Fibroblast of lung (primary cell): ENCODE data around the gene HSH2D. TPM values are rescaled to one million over a fixed set of nuclear protein-coding genes. Genes with fewer than 3 reads are reported as not detected.

ENCODE experiments used
- DNase-seq, 2 donors: peaks; one replicate each; pipeline versions ENCODE4 v3.0.0 to v3.0.0-alpha.2; 2010; ENCODE audit warnings: low read depth in 2 of 2
- H2AFZ ChIP-seq: 2 replicates; pipeline ENCODE4 v1.5.1; 2012; ENCODE audit warnings: low read length, control low read depth, inconsistent platforms
- H3K27ac ChIP-seq: 2 replicates; pipeline ENCODE4 v1.5.1; 2011; ENCODE audit warnings: low read length, control low read depth; ENCODE audit not compliant: insufficient read depth
- H3K27me3 ChIP-seq: 2 replicates; pipeline ENCODE4 v1.5.1; 2011; ENCODE audit warnings: mild to moderate bottlenecking, low read length; ENCODE audit not compliant: control insufficient read depth, insufficient read depth
- H3K36me3 ChIP-seq: 2 replicates; pipeline ENCODE4 v1.5.1; 2011; ENCODE audit warnings: low read length; ENCODE audit not compliant: control insufficient read depth, insufficient read depth
- H3K4me1 ChIP-seq: 2 replicates; pipeline ENCODE4 v1.5.1; 2011; ENCODE audit warnings: low read length; ENCODE audit not compliant: control insufficient read depth, insufficient read depth; ENCODE audit errors: extremely low read depth
- H3K4me2 ChIP-seq: 2 replicates; pipeline ENCODE4 v1.5.1; 2011; ENCODE audit warnings: low read length, control low read depth; ENCODE audit not compliant: insufficient read depth; ENCODE audit errors: extremely low read depth
- H3K4me3 ChIP-seq, 4 experiments: fragments of 200-600 bp in 1 of 4; sonication (generic) in 1 of 4; replicated peaks in 1 of 4; 2 replicates each; pipeline ENCODE4 v1.5.1; 2011 to 2016; ENCODE audit warnings: low read length in 4 of 4, low read depth in 3 of 4, mild to moderate bottlenecking in 3 of 4, control low read depth in 2 of 4, inconsistent platforms in 1 of 4, mixed read lengths in 1 of 4; ENCODE audit not compliant: insufficient read depth in 1 of 4; ENCODE audit errors: control extremely low read depth in 1 of 4
- H3K79me2 ChIP-seq: 2 replicates; pipeline ENCODE4 v1.5.1; 2012; ENCODE audit warnings: mild to moderate bottlenecking, low read length, inconsistent platforms; ENCODE audit not compliant: control insufficient read depth, insufficient read depth
- H3K9ac ChIP-seq: 2 replicates; pipeline ENCODE4 v1.5.1; 2011; ENCODE audit warnings: mild to moderate bottlenecking, low read length, control low read depth; ENCODE audit not compliant: insufficient read depth
- H3K9me3 ChIP-seq: 2 replicates; pipeline ENCODE4 v1.5.1; 2012; ENCODE audit warnings: low read depth, low read length; ENCODE audit not compliant: control insufficient read depth, insufficient read depth
- H4K20me1 ChIP-seq: 2 replicates; pipeline ENCODE4 v1.5.1; 2011; ENCODE audit warnings: low read length; ENCODE audit not compliant: control insufficient read depth, insufficient read depth; ENCODE audit errors: extremely low read depth
- CTCF ChIP-seq, 2 donors: IDR thresholded peaks in 1 of 2; conservative IDR thresholded peaks in 1 of 2; 1 replicate in 1 of 2; 2 replicates in 1 of 2; pipeline ENCODE4 v1.5.1; 2011 to 2012; ENCODE audit warnings: low read length in 2 of 2, control low read depth in 1 of 2, inconsistent platforms in 1 of 2, low read depth in 1 of 2, mild to moderate bottlenecking in 1 of 2
- EZH2 ChIP-seq: IDR thresholded peaks from 2 replicates; pipeline ENCODE4 v1.5.1; 2012; ENCODE audit warnings: low read length, control low read depth, mild to moderate bottlenecking; ENCODE audit errors: missing control alignments
- polyA plus RNA-seq, 2 donors: library from polyadenylated mRNA; depleted of rRNA in 1 of 2; stranded (reverse) in 1 of 2; unstranded in 1 of 2; fragments of >200 nt; gene quantifications; 2 replicates each; pipeline ENCODE4 v1.2.1, GENCODE V29; 2011 to 2012; ENCODE audit warnings: missing spikeins in 1 of 2
- total RNA-seq: library from RNA; depleted of rRNA; stranded (reverse); fragments of >200 nt; gene quantifications from 2 replicates; pipeline ENCODE4 v1.2.1, GENCODE V29; 2014

HSH2D gene
- total and polyA plus RNA-seq, 2 donors (not counting 1 experiment from before 2014, with no cell fraction given), result not detected

GRCh38 chr19:16199275-16199932, 55.9 kb downstream of the HSH2D start:
- DNase-seq, result no peak
- no peak overlapping the region for H2AFZ ChIP-seq
- H3K27ac ChIP-seq, result peak overlapping the region; percentile 28
- H3K9me3 ChIP-seq, result no peaks in the 10 kb centered on the region
- no peak overlapping the region for H3K9ac ChIP-seq
- H3K36me3 ChIP-seq, result peaks cover 26% of the 10 kb centered on the region
- H3K4me3 ChIP-seq, result peak overlapping the region in 3 of 4 experiments; percentile 81 to 100 (median 98)
- TF ChIP-seq CTCF (conservative IDR thresholded peaks at IDR 0.05 in 1 of 2, IDR thresholded peaks at IDR 0.05 in 1 of 2; ENCODE audit: low read depth in 1 of 2, low read length in 2 of 2) (no peak), EZH2 (no peak)
- H3K4me2 ChIP-seq, result peak overlapping the region; percentile 100
- no peaks in the 10 kb centered on the region for H4K20me1 ChIP-seq
- no peaks in the 10 kb centered on the region for H3K27me3 ChIP-seq
- peaks cover 61% of the 10 kb centered on the region for H3K79me2 ChIP-seq
- H3K4me1 ChIP-seq, result peaks cover 28% of the 10 kb centered on the region

- H2AFZ ChIP-seq, result no peak overlapping the region
- peak overlapping the region; percentile 45 for H3K4me2 ChIP-seq
- H3K9me3 ChIP-seq, result no peaks in the 10 kb centered on the region
- TF ChIP-seq EZH2 (no peak), CTCF (conservative IDR thresholded peaks at IDR 0.05 in 1 of 2, IDR thresholded peaks at IDR 0.05 in 1 of 2; ENCODE audit: low read depth in 1 of 2, low read length in 2 of 2) (peak; percentile 2 to 10)
- peak overlapping the region; percentile 32 for H3K27ac ChIP-seq
- peak in 1 of 2 donors; percentile 31 for DNase-seq
- no peaks in the 10 kb centered on the region for H3K27me3 ChIP-seq
- peaks cover 28% of the 10 kb centered on the region for H3K36me3 ChIP-seq
- no peak overlapping the region for H3K9ac ChIP-seq
- H3K4me1 ChIP-seq, result peaks cover 28% of the 10 kb centered on the region
- H3K79me2 ChIP-seq, result peaks cover 61% of the 10 kb centered on the region
- no peaks in the 10 kb centered on the region for H4K20me1 ChIP-seq
- H3K4me3 ChIP-seq, result peak overlapping the region in 1 of 4 experiments; percentile 14
Observed at GRCh38 chr19:16200038-16201010, 56.8 kb downstream of the HSH2D start.

- TF ChIP-seq EZH2 (no peak), CTCF (conservative IDR thresholded peaks at IDR 0.05 in 1 of 2, IDR thresholded peaks at IDR 0.05 in 1 of 2; ENCODE audit: low read depth in 1 of 2, low read length in 2 of 2) (no peak)
- peaks cover 63% of the 10 kb centered on the region for H3K79me2 ChIP-seq
- no peak overlapping the region for H3K4me2 ChIP-seq
- no peak for DNase-seq
- no peaks in the 10 kb centered on the region for H4K20me1 ChIP-seq
- H3K27me3 ChIP-seq, result no peaks in the 10 kb centered on the region
- H3K4me1 ChIP-seq, result peaks cover 25% of the 10 kb centered on the region
- peaks cover 35% of the 10 kb centered on the region for H3K36me3 ChIP-seq
- H3K9me3 ChIP-seq, result no peaks in the 10 kb centered on the region
- H3K9ac ChIP-seq, result no peak overlapping the region
- no peak overlapping the region for H3K27ac ChIP-seq
- no peak overlapping the region for H3K4me3 ChIP-seq
- no peak overlapping the region for H2AFZ ChIP-seq
Observed at GRCh38 chr19:16201011-16201391, 57.5 kb downstream of the HSH2D start.
